GM19238 (cell line): Measurements from ENCODE around the gene MYO18A.
"Not testable (repeated sequence)": the region's sequence is repeated elsewhere in the genome, so short reads cannot be mapped to it uniquely, and the experiment has no call there.

Source experiments
- DNase-seq: peaks from one replicate; pipeline ENCODE4 v3.0.0; 2011; ENCODE audit warnings: low spot score; ENCODE audit not compliant: insufficient read length

The MYO18A gene

GRCh38 chr17:29180034-29180787 is at the start of gene MYO18A:
Gene MYO18A, minus strand, starts transcription at chr17:29180398. Its CDS starts 13,458 bp downstream, at chr17:29166940.
- DNase-seq: peak; percentile 95

GRCh38 chr17:29225396-29225795 is 45.2 kb upstream of the MYO18A start:
- no peak for DNase-seq

GRCh38 chr17:29221338-29221737 is 41.1 kb upstream of the MYO18A start:
- not testable (repeated sequence) for DNase-seq

- DNase-seq: peak; percentile 68
Observed at GRCh38 chr17:29219378-29220047, 39.3 kb upstream of the MYO18A start.

GRCh38 chr17:29216856-29217255 is 36.7 kb upstream of the MYO18A start:
- no peak for DNase-seq

GRCh38 chr17:29216181-29216580 is 36.0 kb upstream of the MYO18A start:
- no peak for DNase-seq

GRCh38 chr17:29215717-29216116 is 35.5 kb upstream of the MYO18A start:
- no peak for DNase-seq

- no peak for DNase-seq
Observed at GRCh38 chr17:29215174-29215573, 35.0 kb upstream of the MYO18A start.

- no peak for DNase-seq
Observed at GRCh38 chr17:29214215-29215146, 34.3 kb upstream of the MYO18A start.

- no peak for DNase-seq
Observed at GRCh38 chr17:29212681-29213121, 32.5 kb upstream of the MYO18A start.

- DNase-seq: no peak
Observed at GRCh38 chr17:29212094-29212631, 32.0 kb upstream of the MYO18A start.

- DNase-seq: no peak
Observed at GRCh38 chr17:29210879-29211278, 30.7 kb upstream of the MYO18A start.

- no peak for DNase-seq
Observed at GRCh38 chr17:29209073-29209472, 28.9 kb upstream of the MYO18A start.

- no peak for DNase-seq
Observed at GRCh38 chr17:29207975-29208374, 27.8 kb upstream of the MYO18A start.

GRCh38 chr17:29205047-29205446 is 24.8 kb upstream of the MYO18A start:
- DNase-seq: no peak

GRCh38 chr17:29204068-29204804 is 24.0 kb upstream of the MYO18A start:
- not testable (repeated sequence) for DNase-seq

- DNase-seq: no peak
Observed at GRCh38 chr17:29197516-29198272, 17.5 kb upstream of the MYO18A start.

GRCh38 chr17:29196769-29197515 is 16.7 kb upstream of the MYO18A start:
- DNase-seq: no peak

GRCh38 chr17:29195465-29196081 is 15.4 kb upstream of the MYO18A start:
- no peak for DNase-seq
